ENCODE data around the gene HMBS.
"Not testable (repeated sequence)": the region's sequence is repeated elsewhere in the genome, so short reads cannot be mapped to it uniquely, and the experiment has no call there.

Gene HMBS

DNA sequence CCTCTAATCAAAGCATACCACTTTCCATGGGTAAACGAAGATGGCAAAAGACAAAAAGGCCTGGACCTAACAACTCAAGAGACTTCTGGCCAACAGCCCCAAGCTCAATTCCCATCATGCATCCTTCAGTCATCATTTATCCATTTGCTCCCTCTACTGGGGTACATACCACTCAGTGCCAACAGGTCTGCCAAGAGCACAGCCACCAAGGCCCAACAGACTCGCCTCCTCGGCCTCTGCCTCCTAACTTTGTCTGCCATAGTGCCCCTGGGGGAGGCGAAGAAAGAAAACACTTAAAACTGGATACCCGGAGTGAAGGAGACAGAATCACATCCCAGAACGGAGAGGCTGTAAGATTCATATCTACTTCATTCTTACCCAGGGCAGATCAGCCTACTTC, 28.8 kb upstream of the HMBS start:
- TF ChIP-seq SPI1 (IDR thresholded peaks at IDR 0.05; ENCODE audit: borderline replicate concordance, low read depth) (no peak), GABPA (IDR thresholded peaks at IDR 0.05; ENCODE audit: low read depth) (no peak), REST (IDR thresholded peaks at IDR 0.05; ENCODE audit: insufficient replicate concordance, low read depth) (no peak), POLR2AphosphoS5 (IDR thresholded peaks at IDR 0.05; ENCODE audit: low read depth) (no peak)
- TF ChIP-seq, protein P1, sequence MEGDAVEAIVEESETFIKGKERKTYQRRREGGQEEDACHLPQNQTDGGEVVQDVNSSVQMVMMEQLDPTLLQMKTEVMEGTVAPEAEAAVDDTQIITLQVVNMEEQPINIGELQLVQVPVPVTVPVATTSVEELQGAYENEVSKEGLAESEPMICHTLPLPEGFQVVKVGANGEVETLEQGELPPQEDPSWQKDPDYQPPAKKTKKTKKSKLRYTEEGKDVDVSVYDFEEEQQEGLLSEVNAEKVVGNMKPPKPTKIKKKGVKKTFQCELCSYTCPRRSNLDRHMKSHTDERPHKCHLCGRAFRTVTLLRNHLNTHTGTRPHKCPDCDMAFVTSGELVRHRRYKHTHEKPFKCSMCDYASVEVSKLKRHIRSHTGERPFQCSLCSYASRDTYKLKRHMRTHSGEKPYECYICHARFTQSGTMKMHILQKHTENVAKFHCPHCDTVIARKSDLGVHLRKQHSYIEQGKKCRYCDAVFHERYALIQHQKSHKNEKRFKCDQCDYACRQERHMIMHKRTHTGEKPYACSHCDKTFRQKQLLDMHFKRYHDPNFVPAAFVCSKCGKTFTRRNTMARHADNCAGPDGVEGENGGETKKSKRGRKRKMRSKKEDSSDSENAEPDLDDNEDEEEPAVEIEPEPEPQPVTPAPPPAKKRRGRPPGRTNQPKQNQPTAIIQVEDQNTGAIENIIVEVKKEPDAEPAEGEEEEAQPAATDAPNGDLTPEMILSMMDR (IDR thresholded peaks at IDR 0.05; ENCODE audit: insufficient read depth, low read length) = no peak
- Histone ChIP-seq H3K27ac (replicated peaks) (peak overlapping the region; percentile 76), H3K27me3 (ENCODE audit: insufficient read depth, poor library complexity, severe bottlenecking) (no peaks in the 10 kb centered on the region), H3K4me3 (replicated peaks; ENCODE audit: insufficient read depth, low read length) (peak overlapping the region; percentile 92)
- DNase-seq (ENCODE audit: low read depth in 1 of 2, low spot score in 1 of 2) = peak in 1 of 2 experiments; percentile 47

DNA sequence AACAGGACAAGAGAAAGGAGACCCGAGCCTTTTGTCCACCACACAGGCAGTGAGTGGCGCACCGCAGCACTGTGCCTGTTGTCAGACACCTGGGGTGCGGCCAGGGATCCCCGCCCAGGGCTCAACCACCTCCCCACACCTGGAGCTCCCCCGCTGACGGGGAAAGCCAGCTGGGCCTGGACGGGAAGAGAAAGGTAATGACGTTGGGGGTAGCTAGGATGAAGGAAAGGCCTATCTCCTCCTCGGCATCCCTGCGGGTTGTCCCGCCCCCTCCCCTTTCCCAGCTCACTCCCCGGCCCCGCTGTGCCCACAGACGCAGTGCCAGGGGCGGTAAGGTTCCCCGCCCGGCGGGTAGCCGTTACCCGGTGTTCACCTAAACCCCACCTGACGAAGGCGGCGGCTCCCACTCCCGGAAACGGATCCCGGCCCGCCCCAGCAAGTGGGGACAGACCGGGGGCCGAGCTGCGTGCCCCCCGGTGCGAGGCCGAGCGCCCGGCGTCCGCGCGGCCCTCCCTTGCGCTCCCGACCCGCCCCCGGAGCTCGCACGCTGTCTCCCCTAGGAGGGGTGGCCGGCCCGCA, 28.2 kb upstream of the HMBS start:
- TF ChIP-seq POLR2AphosphoS5 (IDR thresholded peaks at IDR 0.05; ENCODE audit: low read depth) (no peak), SPI1 (IDR thresholded peaks at IDR 0.05; ENCODE audit: borderline replicate concordance, low read depth) (no peak), REST (IDR thresholded peaks at IDR 0.05; ENCODE audit: insufficient replicate concordance, low read depth) (no peak), GABPA (IDR thresholded peaks at IDR 0.05; ENCODE audit: low read depth) (no peak)
- TF ChIP-seq, protein P1 (IDR thresholded peaks at IDR 0.05; ENCODE audit: insufficient read depth, low read length) = no peak
- Histone ChIP-seq H3K27ac (replicated peaks) (peak overlapping the region; percentile 76), H3K27me3 (ENCODE audit: insufficient read depth, poor library complexity, severe bottlenecking) (no peaks in the 10 kb centered on the region), H3K4me3 (replicated peaks; ENCODE audit: insufficient read depth, low read length) (peak overlapping the region; percentile 92)
- DNase-seq (ENCODE audit: low read depth in 1 of 2, low spot score in 1 of 2) = peak in 1 of 2 experiments; percentile 14

GRCh38 chr11:119057000-119057769, 27.5 kb upstream of the HMBS start, which contains the start of gene HYOU1:
Gene HYOU1 (minus strand): TSS chr11:119057205. CDS start chr11:119056160, 1,045 bp downstream.
- peak; percentile 95 to 98 for DNase-seq (ENCODE audit: low read depth in 1 of 2, low spot score in 1 of 2)
- TF ChIP-seq GABPA (IDR thresholded peaks at IDR 0.05; ENCODE audit: low read depth) (peak; percentile 34; the same call in 1 of the 2 replicates), POLR2AphosphoS5 (IDR thresholded peaks at IDR 0.05; ENCODE audit: low read depth) (peak; percentile 82), SPI1 (IDR thresholded peaks at IDR 0.05; ENCODE audit: borderline replicate concordance, low read depth) (no peak), REST (IDR thresholded peaks at IDR 0.05; ENCODE audit: insufficient replicate concordance, low read depth) (peak; percentile 41)
- TF ChIP-seq, protein P1 (IDR thresholded peaks at IDR 0.05; ENCODE audit: insufficient read depth, low read length) = no peak
- Histone ChIP-seq H3K4me3 (replicated peaks; ENCODE audit: insufficient read depth, low read length) (peak within 1 kb of the TSS; percentile 92), H3K27me3 (ENCODE audit: insufficient read depth, poor library complexity, severe bottlenecking) (no peaks in the 10 kb centered on the region), H3K27ac (replicated peaks) (peak within 1 kb of the TSS; percentile 80)

DNA sequence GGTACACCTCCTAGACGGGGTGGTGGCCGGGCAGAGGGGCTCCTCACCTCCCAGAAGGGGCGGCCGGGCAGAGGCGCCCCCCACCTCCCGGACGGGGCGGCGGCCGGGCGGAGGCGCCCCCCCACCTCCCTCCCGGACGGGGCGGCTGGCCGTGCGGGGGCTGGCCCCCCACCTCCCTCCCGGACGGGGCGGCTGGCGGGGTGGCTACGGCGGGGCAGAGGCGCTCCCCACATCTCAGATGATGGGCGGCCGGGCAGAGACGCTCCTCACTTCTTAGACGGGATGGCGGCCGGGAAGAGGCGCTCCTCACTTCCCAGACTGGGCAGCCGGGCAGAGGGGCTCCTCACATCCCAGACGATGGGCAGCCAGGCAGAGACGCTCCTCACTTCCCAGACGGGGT, 25.6 kb upstream of the HMBS start:
- not testable (repeated sequence) for H3K27me3 ChIP-seq (ENCODE audit: insufficient read depth, poor library complexity, severe bottlenecking); DNase-seq (ENCODE audit: low read depth in 1 of 2, low spot score in 1 of 2); H3K27ac ChIP-seq (replicated peaks); H3K4me3 ChIP-seq (replicated peaks; ENCODE audit: insufficient read depth, low read length)

Data from HL-60 (cell line).